K562 (cell line): ENCODE data around the gene TOX2. TPM values are rescaled to one million over a fixed set of nuclear protein-coding genes. Genes with fewer than 3 reads are reported as not detected.

ENCODE experiments used
- ATAC-seq: fragments of 200-7000 bp; cut with Tn5 transposase; 3 replicates; pipeline ENCODE4 v1.9.1; 2020; ENCODE audit warnings: moderate library complexity
- BruUV-seq: library from RNA; stranded (reverse); fragments of 400-500 nt; replicated peaks from 2 replicates; lab custom pipeline; 2021; lab: Mats Ljungman, UMichigan
- CTCF ChIA-PET: fragments of 300-600 bp; formaldehyde crosslinking; extraction: SDS; loops from one replicate; lab custom pipeline; 2021; ENCODE audit warnings: low intra/inter-chr PET ratio; lab: Yijun Ruan, JAX
- POLR2A ChIA-PET: fragments of 300-600, 350-650 bp; sonication (Branson Sonifier 250); formaldehyde crosslinking; extraction: SDS; loops from one replicate; lab custom pipeline; 2021; ENCODE audit warnings: antibody characterized with exemption, inconsistent platforms; lab: Yijun Ruan, JAX
- DNase-seq, 4 experiments: peaks; one replicate each; pipeline versions ENCODE4 v3.0.0 to v3.0.0-alpha.2; 2011 to 2018; ENCODE audit warnings: low spot score in 3 of 4, mixed read lengths in 3 of 4; ENCODE audit errors: extremely low read depth in 1 of 4
- FAIRE-seq: peaks from 2 replicates; lab custom pipeline; 2011; peaks lifted over from hg19 to GRCh38; lab: Jason Lieb, UNC
- H2AFZ ChIP-seq: 2 replicates; pipeline ENCODE4 v1.6.0; 2011; ENCODE audit warnings: low read depth, low read length, control low read depth, inconsistent platforms
- H3K27ac ChIP-seq: fragments of 200-600 bp; 3 replicates; pipeline ENCODE4 v1.8.0; 2011; ENCODE audit warnings: low read depth, mild to moderate bottlenecking, control low read depth, inconsistent platforms, low read length, moderate library complexity, mixed read lengths; ENCODE audit errors: extremely low read depth
- H3K27me3 ChIP-seq, 2 experiments: fragments of 300-600 bp in 1 of 2; 2 replicates in 1 of 2; 3 replicates in 1 of 2; pipeline versions ENCODE4 v1.6.0 to v1.8.0; 2011; ENCODE audit warnings: inconsistent platforms in 2 of 2, low read length in 2 of 2, mild to moderate bottlenecking in 1 of 2, mixed read lengths in 1 of 2, moderate library complexity in 1 of 2; ENCODE audit not compliant: control insufficient read depth in 2 of 2, insufficient read depth in 2 of 2
- H3K36me3 ChIP-seq: fragments of 300-600 bp; 3 replicates; pipeline ENCODE4 v1.8.0; 2011; ENCODE audit warnings: mild to moderate bottlenecking, low read length, inconsistent platforms; ENCODE audit not compliant: control insufficient read depth, insufficient read depth
- H3K4me1 ChIP-seq, 2 experiments: fragments of 200-600 bp in 1 of 2; replicated peaks in 1 of 2; 2 replicates in 1 of 2; 3 replicates in 1 of 2; pipeline versions ENCODE4 v1.5.1 to v1.8.0; 2011; ENCODE audit warnings: inconsistent platforms in 2 of 2, low read length in 2 of 2, mild to moderate bottlenecking in 1 of 2, mixed read lengths in 1 of 2, moderate library complexity in 1 of 2; ENCODE audit not compliant: control insufficient read depth in 2 of 2, insufficient read depth in 2 of 2
- H3K4me2 ChIP-seq: 2 replicates; pipeline ENCODE4 v1.6.1; 2011; ENCODE audit warnings: low read length, control low read depth, inconsistent platforms, mixed read lengths; ENCODE audit not compliant: insufficient read depth
- H3K4me3 ChIP-seq: fragments of 200-600 bp; sonication (generic), shearing (Covaris generic); 2 replicates; pipeline ENCODE4 v1.5.1; 2016; ENCODE audit warnings: control low read depth, inconsistent platforms
- H3K79me2 ChIP-seq: fragments of 200-600 bp; 3 replicates; pipeline ENCODE4 v1.8.0; 2011; ENCODE audit warnings: low read length, inconsistent platforms; ENCODE audit not compliant: control insufficient read depth, insufficient read depth
- H3K9ac ChIP-seq, 2 experiments: 2 replicates each; pipeline versions ENCODE4 v1.6.0 to v1.6.1; 2011; ENCODE audit warnings: low read depth in 2 of 2, low read length in 2 of 2, control low read depth in 1 of 2, inconsistent platforms in 1 of 2, mild to moderate bottlenecking in 1 of 2, mixed read lengths in 1 of 2; ENCODE audit not compliant: insufficient read depth in 1 of 2
- H3K9me1 ChIP-seq: one replicate; pipeline ENCODE4 v1.6.0; 2011; ENCODE audit warnings: inconsistent platforms, mild to moderate bottlenecking, low read length, moderate library complexity; ENCODE audit not compliant: control insufficient read depth, insufficient read depth
- H3K9me3 ChIP-seq: replicated peaks from 2 replicates; pipeline ENCODE4 v1.5.1; 2011; ENCODE audit warnings: low read depth, low read length, inconsistent platforms; ENCODE audit not compliant: control insufficient read depth, insufficient read depth
- H4K20me1 ChIP-seq: replicated peaks from 2 replicates; pipeline ENCODE4 v1.6.1; 2011; ENCODE audit warnings: low read length, inconsistent platforms, mixed read lengths; ENCODE audit not compliant: control insufficient read depth, insufficient read depth
- ATF2 ChIP-seq: sonication (generic); formaldehyde crosslinking; IDR thresholded peaks from 2 replicates; pipeline ENCODE4 v1.8.1; 2022; ENCODE audit warnings: missing genetic modification reagents
- ATF4 ChIP-seq: fragments of 450-650 bp; formaldehyde crosslinking; IDR thresholded peaks from 2 replicates; pipeline ENCODE4 v1.4.0; 2022; ENCODE audit warnings: mild to moderate bottlenecking, moderate library complexity
- BACH1 ChIP-seq: fragments of 200-800 bp; sonication (Bioruptor generic); IDR thresholded peaks from 2 replicates; pipeline ENCODE4 v1.6.1; 2016; ENCODE audit warnings: missing genetic modification characterization, missing compliant biosample characterization
- DPF2 ChIP-seq: fragments of 450-650 bp; IDR thresholded peaks from 2 replicates; pipeline ENCODE4 v1.6.1; 2016
- E4F1 ChIP-seq: fragments of 250-450 bp; sonication (Bioruptor Pico); IDR thresholded peaks from 2 replicates; pipeline ENCODE4 v1.5.0; 2021; ENCODE audit warnings: mild to moderate bottlenecking, borderline replicate concordance
- MLLT1 ChIP-seq, 2 experiments: fragments of 450-650 bp; IDR thresholded peaks; 2 replicates each; pipeline ENCODE4 v1.6.1; 2016
- PATZ1 ChIP-seq: fragments of 250-450 bp; sonication (Bioruptor Pico); IDR thresholded peaks from 2 replicates; pipeline ENCODE4 v1.5.0; 2020; ENCODE audit warnings: mild to moderate bottlenecking, borderline replicate concordance
- PHF20 ChIP-seq: fragments of 450-650 bp; IDR thresholded peaks from 2 replicates; pipeline ENCODE4 v1.6.1; 2018; ENCODE audit not compliant: partially characterized antibody
- SMARCB1 ChIP-seq: IDR thresholded peaks from 2 replicates; pipeline ENCODE4 v1.6.1; 2011; ENCODE audit warnings: improper control_type of control experiment, low read depth; ENCODE audit not compliant: insufficient read length
- STAT5B ChIP-seq: fragments of 250-450 bp; sonication (Bioruptor Pico); IDR thresholded peaks from 2 replicates; pipeline ENCODE4 v1.8.0; 2021; ENCODE audit warnings: mild to moderate bottlenecking, inconsistent platforms
- TFAM ChIP-seq: fragments of 250-450 bp; sonication (Bioruptor Pico); conservative IDR thresholded peaks from 2 replicates; pipeline ENCODE4 v1.5.0; 2021; ENCODE audit warnings: mild to moderate bottlenecking, moderate library complexity
- ZC3H4 ChIP-seq: sonication (generic); formaldehyde crosslinking; IDR thresholded peaks from 2 replicates; pipeline ENCODE4 v1.9.0; 2021; ENCODE audit warnings: missing genetic modification reagents, borderline replicate concordance
- ZFP1 ChIP-seq: fragments of 450-650 bp; formaldehyde crosslinking; IDR thresholded peaks from 2 replicates; pipeline ENCODE4 v1.4.0; 2020; ENCODE audit warnings: mild to moderate bottlenecking, mixed read lengths
- ZFPM2 ChIP-seq: fragments of 250-450 bp; sonication (Bioruptor Pico); IDR thresholded peaks from 2 replicates; pipeline ENCODE4 v1.5.1; 2022; ENCODE audit warnings: mild to moderate bottlenecking
- ZKSCAN3 ChIP-seq: fragments of 250-450 bp; sonication (Bioruptor Pico); IDR thresholded peaks from 2 replicates; pipeline ENCODE4 v1.4.0; 2020
- WGBS: fragments of 100-300 bp; shearing (Covaris generic); methylation state at CpG from one replicate; pipeline ENCODE4 v1.1.6; 2016; ENCODE audit warnings: low coverage, mixed read lengths; ENCODE audit not compliant: insufficient coverage; ENCODE audit errors: missing lambda C conversion rate; 5-methylcytosine and 5-hydroxymethylcytosine counted together
- in situ Hi-C: fragments of 300-500 bp; cut with MboI; formaldehyde crosslinking; loops from 4 replicates; pipeline ENCODE4 v1.15.0; 2018; ENCODE audit warnings: inconsistent platforms, mixed read lengths
- intact Hi-C: fragments of 100-400 bp; cut with micrococcal nuclease; formaldehyde crosslinking; loops from 2 replicates; pipeline ENCODE4 v1.14.2; 2022
- polyA plus RNA-seq, 8 experiments: library from polyadenylated mRNA; depleted of rRNA in 4 of 8; stranded (reverse) in 5 of 8; unstranded in 3 of 8; fragments of >200 nt; fragmentation: Nextera tagmentation in 2 of 8; fragmentation: Illumina TruSeq in 1 of 8; extraction: Ambion mirVana in 2 of 8; extraction: Trizol in 1 of 8; gene quantifications; 2 replicates each; pipeline versions ENCODE4 v1.2.1 to v1.2.3, GENCODE V29; 2011 to 2014; ENCODE audit warnings: inconsistent platforms in 1 of 8, missing spikeins in 1 of 8
- total RNA-seq, 7 experiments: library from RNA; depleted of rRNA in 6 of 7; stranded (reverse); fragments of >200 nt in 6 of 7; fragmentation: Illumina TruSeq in 2 of 7; extraction: Trizol in 2 of 7; gene quantifications; 2 replicates each; pipeline versions ENCODE4 v1.2.1 to v1.2.3, GENCODE V29; 2011 to 2021; ENCODE audit warnings: low replicate concordance in 1 of 7

Gene TOX2
- total and polyA plus RNA-seq, 9 of the 15 experiments (the other 6 are each of a cell fraction or from before 2014, with no cell fraction given): not detected

- no peaks in the 10 kb centered on the region for H3K4me1 ChIP-seq
- H3K4me2 ChIP-seq: no peak overlapping the region
- no peak overlapping the region for H2AFZ ChIP-seq
- no peak overlapping the region for H3K27ac ChIP-seq
- no peak overlapping the region for H3K9ac ChIP-seq
- intact Hi-C loops (loop anchor here (1.0 kb wide), 1 partner anchor 97 kb away; no protein-coding TSS in a partner anchor), in situ Hi-C loops (no loop called here)
- no peaks in the 10 kb centered on the region for H3K79me2 ChIP-seq
- peak; percentile 82 for FAIRE-seq
- 0 out of 2 replicates have a peak, but pooled peaks cover 7% of the 10 kb centered on the region for H4K20me1 ChIP-seq
- peak; percentile 86 for ATAC-seq
- no peaks in the 10 kb centered on the region for H3K9me3 ChIP-seq
- no peaks in the 10 kb centered on the region; a peak in 2 of 5 replicates for H3K27me3 ChIP-seq
- no TSS peak for BruUV-seq
- H3K36me3 ChIP-seq: no peaks in the 10 kb centered on the region
- ChIA-PET POLR2A (interaction anchor here (0.6 to 1.4 kb wide), 3 partner anchors 12 to 1700 kb away, joined by 3 read pairs; no protein-coding TSS in a partner anchor), CTCF (interaction anchor here (2.3 kb wide), 1 partner anchor 98 kb away, joined by 11 read pairs; no protein-coding TSS in a partner anchor)
- DNase-seq: peak; percentile 55 to 68 (median 65)
- no peak overlapping the region for H3K4me3 ChIP-seq
- no peaks in the 10 kb centered on the region for H3K9me1 ChIP-seq
- WGBS: 4% methylated on average over 5 of the region's 5 CpGs
- TF ChIP-seq ZKSCAN3 (CRISPR knock-in tag) (no peak), TFAM (CRISPR knock-in tag) (no peak), ATF4 (CRISPR knock-in tag) (no peak), ZFP1 (no peak), PATZ1 (CRISPR knock-in tag) (no peak), STAT5B (CRISPR knock-in tag) (no peak), PHF20 (no peak), ATF2 (CRISPR knock-in tag) (no peak), BACH1 (tag) (no peak), MLLT1 (IDR thresholded peaks at IDR 0.05) (no peak), SMARCB1 (no peak), ZFPM2 (CRISPR knock-in tag) (no peak), ZC3H4 (CRISPR knock-in tag) (no peak), DPF2 (no peak), E4F1 (no peak)
These were observed 68.7 kb downstream of the TOX2 start for GRCh38 chr20:43983359-43983758.
